Neural cell (in vitro differentiated cells): ENCODE data around the gene FRMD4A.
"Not testable (repeated sequence)": the region's sequence is repeated elsewhere in the genome, so short reads cannot be mapped to it uniquely, and the experiment has no call there.

Source experiments
- EP300 ChIP-seq: fragments of 450-650 bp; conservative IDR thresholded peaks from 2 replicates; pipeline ENCODE4 v1.6.1; 2014; ENCODE audit warnings: antibody characterized with exemption, mild to moderate bottlenecking, moderate library complexity; ENCODE audit not compliant: poor library complexity, severe bottlenecking
- EZH2 ChIP-seq: fragments of 200-600, 300-800 bp; shearing (Covaris generic), sonication (generic); IDR thresholded peaks from 2 replicates; pipeline ENCODE4 v1.6.1; 2014; ENCODE audit warnings: antibody characterized with exemption, low read length, borderline replicate concordance, mild to moderate bottlenecking; ENCODE audit not compliant: insufficient read depth, poor library complexity, severe bottlenecking
- POLR2AphosphoS5 ChIP-seq: IDR thresholded peaks from 2 replicates; pipeline ENCODE4 v1.6.1; 2012
- SMC3 ChIP-seq: fragments of 450-650 bp; conservative IDR thresholded peaks from 2 replicates; pipeline ENCODE4 v1.6.1; 2014; ENCODE audit warnings: antibody characterized with exemption, mild to moderate bottlenecking, moderate library complexity; ENCODE audit not compliant: poor library complexity
- TAF1 ChIP-seq: IDR thresholded peaks from 2 replicates; pipeline ENCODE4 v1.6.1; 2012; ENCODE audit warnings: low read depth
- TF ChIP-seq, protein P1 (sequence below): fragments of 450-650 bp; IDR thresholded peaks from 2 replicates; pipeline ENCODE4 v1.5.1; 2014; ENCODE audit warnings: antibody characterized with exemption, mild to moderate bottlenecking, moderate library complexity; ENCODE audit not compliant: poor library complexity, severe bottlenecking
- TF ChIP-seq, protein P2 (sequence below): IDR thresholded peaks from 2 replicates; pipeline ENCODE4 v1.6.1; 2012; ENCODE audit warnings: borderline replicate concordance

DNA sequence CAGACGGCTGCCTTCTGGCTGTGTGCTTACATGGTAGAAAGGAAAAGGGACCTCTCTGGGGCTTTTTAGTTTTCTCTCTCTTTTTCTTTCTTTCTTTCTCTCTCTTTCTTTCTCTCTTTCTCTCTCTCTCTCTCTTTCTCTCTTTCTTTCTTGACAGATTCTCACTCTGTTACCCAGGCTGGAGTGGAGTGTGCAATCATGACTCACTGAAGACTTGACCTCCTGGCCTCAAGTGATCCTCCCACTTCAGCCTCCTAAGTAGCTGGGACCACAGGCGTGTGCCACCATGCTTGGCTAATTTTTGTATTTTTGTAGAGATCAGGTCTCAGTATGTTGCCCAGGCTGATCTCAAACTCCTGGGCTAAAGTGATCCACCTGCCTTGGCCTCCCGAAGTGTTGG, 409.6 kb downstream of the FRMD4A start:
- TF ChIP-seq POLR2AphosphoS5, TAF1, EP300, EZH2, SMC3: not testable (repeated sequence)
- TF ChIP-seq, protein P1, sequence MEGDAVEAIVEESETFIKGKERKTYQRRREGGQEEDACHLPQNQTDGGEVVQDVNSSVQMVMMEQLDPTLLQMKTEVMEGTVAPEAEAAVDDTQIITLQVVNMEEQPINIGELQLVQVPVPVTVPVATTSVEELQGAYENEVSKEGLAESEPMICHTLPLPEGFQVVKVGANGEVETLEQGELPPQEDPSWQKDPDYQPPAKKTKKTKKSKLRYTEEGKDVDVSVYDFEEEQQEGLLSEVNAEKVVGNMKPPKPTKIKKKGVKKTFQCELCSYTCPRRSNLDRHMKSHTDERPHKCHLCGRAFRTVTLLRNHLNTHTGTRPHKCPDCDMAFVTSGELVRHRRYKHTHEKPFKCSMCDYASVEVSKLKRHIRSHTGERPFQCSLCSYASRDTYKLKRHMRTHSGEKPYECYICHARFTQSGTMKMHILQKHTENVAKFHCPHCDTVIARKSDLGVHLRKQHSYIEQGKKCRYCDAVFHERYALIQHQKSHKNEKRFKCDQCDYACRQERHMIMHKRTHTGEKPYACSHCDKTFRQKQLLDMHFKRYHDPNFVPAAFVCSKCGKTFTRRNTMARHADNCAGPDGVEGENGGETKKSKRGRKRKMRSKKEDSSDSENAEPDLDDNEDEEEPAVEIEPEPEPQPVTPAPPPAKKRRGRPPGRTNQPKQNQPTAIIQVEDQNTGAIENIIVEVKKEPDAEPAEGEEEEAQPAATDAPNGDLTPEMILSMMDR: not testable (repeated sequence)
- TF ChIP-seq, protein P2, sequence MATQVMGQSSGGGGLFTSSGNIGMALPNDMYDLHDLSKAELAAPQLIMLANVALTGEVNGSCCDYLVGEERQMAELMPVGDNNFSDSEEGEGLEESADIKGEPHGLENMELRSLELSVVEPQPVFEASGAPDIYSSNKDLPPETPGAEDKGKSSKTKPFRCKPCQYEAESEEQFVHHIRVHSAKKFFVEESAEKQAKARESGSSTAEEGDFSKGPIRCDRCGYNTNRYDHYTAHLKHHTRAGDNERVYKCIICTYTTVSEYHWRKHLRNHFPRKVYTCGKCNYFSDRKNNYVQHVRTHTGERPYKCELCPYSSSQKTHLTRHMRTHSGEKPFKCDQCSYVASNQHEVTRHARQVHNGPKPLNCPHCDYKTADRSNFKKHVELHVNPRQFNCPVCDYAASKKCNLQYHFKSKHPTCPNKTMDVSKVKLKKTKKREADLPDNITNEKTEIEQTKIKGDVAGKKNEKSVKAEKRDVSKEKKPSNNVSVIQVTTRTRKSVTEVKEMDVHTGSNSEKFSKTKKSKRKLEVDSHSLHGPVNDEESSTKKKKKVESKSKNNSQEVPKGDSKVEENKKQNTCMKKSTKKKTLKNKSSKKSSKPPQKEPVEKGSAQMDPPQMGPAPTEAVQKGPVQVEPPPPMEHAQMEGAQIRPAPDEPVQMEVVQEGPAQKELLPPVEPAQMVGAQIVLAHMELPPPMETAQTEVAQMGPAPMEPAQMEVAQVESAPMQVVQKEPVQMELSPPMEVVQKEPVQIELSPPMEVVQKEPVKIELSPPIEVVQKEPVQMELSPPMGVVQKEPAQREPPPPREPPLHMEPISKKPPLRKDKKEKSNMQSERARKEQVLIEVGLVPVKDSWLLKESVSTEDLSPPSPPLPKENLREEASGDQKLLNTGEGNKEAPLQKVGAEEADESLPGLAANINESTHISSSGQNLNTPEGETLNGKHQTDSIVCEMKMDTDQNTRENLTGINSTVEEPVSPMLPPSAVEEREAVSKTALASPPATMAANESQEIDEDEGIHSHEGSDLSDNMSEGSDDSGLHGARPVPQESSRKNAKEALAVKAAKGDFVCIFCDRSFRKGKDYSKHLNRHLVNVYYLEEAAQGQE: not testable (repeated sequence)
